Small intestine (tissue), 7 donors: ENCODE data around the gene MAP7D3. TPM values are rescaled to one million over a fixed set of nuclear protein-coding genes. Genes with fewer than 3 reads are reported as not detected.

Source experiments
- DNase-seq, 2 donors: peaks; one replicate each; pipeline versions ENCODE4 v3.0.0 to v3.0.0-alpha.2; 2013
- FAIRE-seq: peaks from 2 replicates; lab custom pipeline; 2012; peaks lifted over from hg19 to GRCh38; lab: Jason Lieb, UNC
- H3K27ac ChIP-seq, 3 donors: one replicate each; pipeline ENCODE4 v1.5.1; 2013; ENCODE audit warnings: low read length in 2 of 3, mild to moderate bottlenecking in 2 of 3, control low read depth in 1 of 3, inconsistent platforms in 1 of 3, low read depth in 1 of 3, moderate library complexity in 1 of 3
- H3K27me3 ChIP-seq, 3 donors: one replicate each; pipeline ENCODE4 v1.6.1; 2013; ENCODE audit warnings: low read length in 3 of 3, inconsistent platforms in 1 of 3; ENCODE audit not compliant: control insufficient read depth in 3 of 3, insufficient read depth in 3 of 3
- H3K36me3 ChIP-seq, 3 donors: one replicate each; pipeline ENCODE4 v1.6.1; 2013; ENCODE audit warnings: low read length in 3 of 3, inconsistent platforms in 1 of 3, low read depth in 1 of 3, mild to moderate bottlenecking in 1 of 3, moderate library complexity in 1 of 3; ENCODE audit not compliant: control insufficient read depth in 3 of 3, insufficient read depth in 2 of 3
- H3K4me1 ChIP-seq, 3 donors: one replicate each; pipeline ENCODE4 v1.6.1; 2013; ENCODE audit warnings: low read length in 2 of 3, inconsistent platforms in 1 of 3, low read depth in 1 of 3, mild to moderate bottlenecking in 1 of 3, moderate library complexity in 1 of 3; ENCODE audit not compliant: control insufficient read depth in 3 of 3, insufficient read depth in 2 of 3
- H3K4me3 ChIP-seq, 3 donors: one replicate each; pipeline ENCODE4 v1.5.1; 2013; ENCODE audit warnings: low read length in 3 of 3, control low read depth in 1 of 3, inconsistent platforms in 1 of 3, low read depth in 1 of 3, mild to moderate bottlenecking in 1 of 3, moderate library complexity in 1 of 3
- H3K9me3 ChIP-seq, 2 donors: one replicate each; pipeline ENCODE4 v1.6.1; 2013; ENCODE audit warnings: low read depth in 1 of 2, low read length in 1 of 2; ENCODE audit not compliant: control insufficient read depth in 2 of 2, insufficient read depth in 1 of 2
- WGBS, 3 donors: extraction: QIAGEN DNeasy Blood & Tissue Kit; methylation state at CpG; one replicate each; pipeline ENCODE4 v1.1.7; 2013; 5-methylcytosine and 5-hydroxymethylcytosine counted together
- polyA plus RNA-seq, 4 donors: library from polyadenylated mRNA; stranded (reverse) in 3 of 4; unstranded in 1 of 4; fragments of 200-250 nt in 3 of 4; fragments of 120-200 nt in 1 of 4; gene quantifications; one replicate each; pipeline versions ENCODE4 v1.2.1 to v1.2.3, GENCODE V29; 2013
- donor health status: healthy with polysubstance abuse.
- donor health status: control.
- donor health status: control.
- donor health status: Bipolar disorder and iron deficiency.
- donor health status: healthy.

MAP7D3 gene
- polyA plus RNA-seq, 4 donors: 0.81 to 3.0 (median 2.7) TPM; not detected in 1

- DNase-seq (no peak), FAIRE-seq (no peak)
- H3K27me3 ChIP-seq: no peaks in the 10 kb centered on the region
- H3K4me1 ChIP-seq: no peaks in the 10 kb centered on the region
- H3K4me3 ChIP-seq: no peak overlapping the region
- H3K9me3 ChIP-seq: no peaks in the 10 kb centered on the region
- peak overlapping the region in 1 of 3 donors; percentile 57 for H3K27ac ChIP-seq
- WGBS, 3 donors: 58 to 66% (median 60%) methylated on average over 8 of the region's 8 CpGs
- H3K36me3 ChIP-seq: no peaks in the 10 kb centered on the region
Measured at GRCh38 chrX:136166221-136166855, 84.9 kb downstream of the MAP7D3 start.

DNA sequence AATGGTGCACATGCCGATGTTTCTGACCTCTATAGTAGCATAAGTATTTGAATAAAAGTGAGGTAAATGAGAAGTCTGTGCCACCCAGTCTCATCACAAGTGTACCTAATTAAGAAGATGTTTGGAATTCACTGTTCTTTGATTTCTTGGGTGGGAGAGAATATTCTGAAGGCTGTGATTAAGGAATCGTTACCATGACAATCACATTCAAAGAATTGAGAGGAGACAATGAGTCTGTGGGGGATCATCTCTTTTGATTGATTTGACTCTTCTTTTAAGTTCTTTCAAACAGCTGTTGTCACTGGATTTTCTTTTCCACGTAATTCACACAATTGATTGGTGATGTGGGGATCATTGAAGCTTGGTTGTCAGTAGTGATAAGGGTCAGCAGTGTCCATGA, 85.8 kb downstream of the MAP7D3 start:
- no peaks in the 10 kb centered on the region for H3K9me3 ChIP-seq
- H3K4me1 ChIP-seq: no peaks in the 10 kb centered on the region
- no peak for FAIRE-seq
- peak overlapping the region in 1 of 3 donors; percentile 54 for H3K27ac ChIP-seq
- WGBS, 3 donors: 40 to 71% (median 45%) methylated on average over 3 of the region's 3 CpGs
- DNase-seq: no peak
- H3K4me3 ChIP-seq: no peak overlapping the region
- H3K27me3 ChIP-seq: no peaks in the 10 kb centered on the region
- no peaks in the 10 kb centered on the region for H3K36me3 ChIP-seq

DNA sequence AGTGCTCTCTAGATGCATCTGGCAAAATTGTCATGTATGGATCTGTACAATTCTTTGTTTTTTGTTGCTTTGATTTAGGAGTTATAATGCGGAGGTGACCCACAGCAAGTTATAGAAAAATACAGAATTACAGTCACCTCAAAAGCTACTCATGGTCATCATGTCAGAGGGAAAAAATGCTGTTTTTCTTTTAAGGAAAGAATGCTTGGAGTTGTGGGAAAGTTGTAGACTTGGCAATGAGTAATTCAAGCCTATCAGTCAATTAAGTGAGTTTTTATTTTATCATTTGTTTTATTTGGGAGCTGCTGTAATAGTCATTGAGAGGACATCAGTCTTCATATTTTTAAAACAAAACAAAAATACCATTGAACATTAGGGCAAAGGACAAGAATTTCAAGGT, 87.5 kb downstream of the MAP7D3 start:
- Histone ChIP-seq H3K4me1 (no peaks in the 10 kb centered on the region), H3K4me3 (no peak overlapping the region), H3K36me3 (no peaks in the 10 kb centered on the region), H3K9me3 (no peaks in the 10 kb centered on the region), H3K27me3 (no peaks in the 10 kb centered on the region), H3K27ac (peak overlapping the region in 1 of 3 donors; percentile 44)
- FAIRE-seq (no peak), DNase-seq (no peak)
- WGBS, 3 donors: 71 to 87% (median 86%) methylated on average over 1 of the region's 1 CpG

Other genes with a start within 250 kb of the MAP7D3 start
- 10 to 100 TPM in 3 of 4 donors, 1 to 10 TPM in 1; 8.7 to 97.5 (median 62.1) TPM for gene FHL1, start 103.9 kb downstream of the MAP7D3 start, polyA plus RNA-seq
- 1 to 10 TPM in 1 of 4 donors, under 1 TPM in 3; 0.43 to 2.7 (median 0.63) TPM for gene ADGRG4, start 49.6 kb upstream of the MAP7D3 start, polyA plus RNA-seq
- not detected for gene BRS3, start 236.5 kb upstream of the MAP7D3 start, polyA plus RNA-seq
- gene HTATSF1, start 246.2 kb upstream of the MAP7D3 start, polyA plus RNA-seq: 10 to 100 TPM; 27.0 to 52.5 (median 33.7) TPM